ENCODE results near the gene CD247.

DNA sequence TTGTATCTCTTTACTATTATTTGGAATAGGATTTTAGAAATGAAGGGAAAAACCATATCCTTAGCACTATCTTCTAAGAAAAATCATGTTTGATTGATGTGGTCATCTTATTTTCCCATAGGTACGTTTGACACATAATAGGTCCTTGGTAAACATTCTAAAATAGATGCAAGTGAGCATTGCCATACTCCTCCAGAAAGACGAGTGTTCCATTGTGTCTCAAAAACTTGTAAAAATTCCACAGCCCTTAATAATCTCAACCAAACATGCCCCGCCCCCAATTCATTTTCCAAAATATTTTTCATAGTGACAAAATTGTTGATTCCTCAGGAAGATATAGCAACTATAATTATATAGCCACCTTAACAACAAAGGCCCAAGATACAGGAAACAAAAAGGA is 113.4 kb downstream of the CD247 start:
- no peak for TF ChIP-seq CTCF (IDR thresholded peaks at IDR 0.05)
- no peak for TF ChIP-seq POLR2A (IDR thresholded peaks at IDR 0.05)
- no peak for TF ChIP-seq POLR2AphosphoS5 (IDR thresholded peaks at IDR 0.05)
- no peak for TF ChIP-seq EP300 (IDR thresholded peaks at IDR 0.05; ENCODE audit: low read depth)

Data from transverse colon (tissue), 4 donors.